ENCODE data around the gene SAG. TPM values are rescaled to one million over a fixed set of nuclear protein-coding genes. Genes with fewer than 3 reads are reported as not detected.

Gene SAG
- total and polyA plus RNA-seq, 10 of the 15 experiments (the other 5 are each of a cell fraction or from before 2014, with no cell fraction given), result 0.06 to 0.47 TPM; not detected in 8

DNA sequence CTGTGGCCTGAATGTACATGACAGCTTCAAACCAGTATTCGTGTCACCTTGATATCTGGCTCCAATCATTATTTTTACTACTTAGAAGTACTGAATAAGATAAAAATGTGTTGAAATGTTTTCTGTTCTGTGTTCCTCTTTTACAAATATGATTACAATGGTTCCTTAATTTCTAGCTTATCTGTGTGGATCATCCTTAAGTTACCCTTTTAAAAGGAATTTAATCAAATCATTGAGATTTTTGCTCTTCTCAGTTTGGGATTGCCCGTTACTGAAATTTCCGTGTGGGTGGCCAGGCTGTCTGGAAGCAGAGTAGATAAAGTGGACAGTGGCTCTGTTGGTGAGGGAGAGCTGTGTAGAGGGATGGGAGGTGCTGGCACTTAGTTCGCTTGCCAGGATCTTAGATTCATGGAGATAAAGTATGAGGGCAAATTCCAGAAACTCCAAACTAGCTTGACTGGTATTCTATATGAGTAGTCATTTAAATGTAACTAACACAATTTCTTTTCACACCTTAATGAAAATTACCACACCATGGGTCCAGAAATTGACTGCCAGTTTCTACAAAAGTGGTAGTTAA is 27.4 kb upstream of the SAG start:
- TF ChIP-seq ZZZ3 (IDR thresholded peaks at IDR 0.05; ENCODE audit: control insufficient read depth, insufficient read length, low read depth), result no peak
- no peak for TF ChIP-seq NRF1 (conservative IDR thresholded peaks at IDR 0.05; ENCODE audit: low read depth, low read length)
- no peak for TF ChIP-seq KDM1A (IDR thresholded peaks at IDR 0.05; ENCODE audit: borderline replicate concordance)
- TF ChIP-seq SRF (IDR thresholded peaks at IDR 0.05; ENCODE audit: low read depth in 2 of 2, low read length in 2 of 2), result no peak
- TF ChIP-seq ASH2L (IDR thresholded peaks at IDR 0.05; ENCODE audit: borderline replicate concordance, low read depth), result no peak
- no peak for TF ChIP-seq NR2F1 (conservative IDR thresholded peaks at IDR 0.05)
- TF ChIP-seq, protein P1, sequence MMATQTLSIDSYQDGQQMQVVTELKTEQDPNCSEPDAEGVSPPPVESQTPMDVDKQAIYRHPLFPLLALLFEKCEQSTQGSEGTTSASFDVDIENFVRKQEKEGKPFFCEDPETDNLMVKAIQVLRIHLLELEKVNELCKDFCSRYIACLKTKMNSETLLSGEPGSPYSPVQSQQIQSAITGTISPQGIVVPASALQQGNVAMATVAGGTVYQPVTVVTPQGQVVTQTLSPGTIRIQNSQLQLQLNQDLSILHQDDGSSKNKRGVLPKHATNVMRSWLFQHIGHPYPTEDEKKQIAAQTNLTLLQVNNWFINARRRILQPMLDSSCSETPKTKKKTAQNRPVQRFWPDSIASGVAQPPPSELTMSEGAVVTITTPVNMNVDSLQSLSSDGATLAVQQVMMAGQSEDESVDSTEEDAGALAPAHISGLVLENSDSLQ (IDR thresholded peaks at IDR 0.05), result no peak
- no peak for TF ChIP-seq BMI1 (IDR thresholded peaks at IDR 0.05; ENCODE audit: borderline replicate concordance)
- TF ChIP-seq HDAC2 (IDR thresholded peaks at IDR 0.05), result no peak
- no peak for TF ChIP-seq RCOR1 (conservative IDR thresholded peaks at IDR 0.05; ENCODE audit: low read depth, low read length)
- TF ChIP-seq TCF12 (IDR thresholded peaks at IDR 0.05; ENCODE audit: low read depth, low read length), result no peak
- TF ChIP-seq, protein P2, sequence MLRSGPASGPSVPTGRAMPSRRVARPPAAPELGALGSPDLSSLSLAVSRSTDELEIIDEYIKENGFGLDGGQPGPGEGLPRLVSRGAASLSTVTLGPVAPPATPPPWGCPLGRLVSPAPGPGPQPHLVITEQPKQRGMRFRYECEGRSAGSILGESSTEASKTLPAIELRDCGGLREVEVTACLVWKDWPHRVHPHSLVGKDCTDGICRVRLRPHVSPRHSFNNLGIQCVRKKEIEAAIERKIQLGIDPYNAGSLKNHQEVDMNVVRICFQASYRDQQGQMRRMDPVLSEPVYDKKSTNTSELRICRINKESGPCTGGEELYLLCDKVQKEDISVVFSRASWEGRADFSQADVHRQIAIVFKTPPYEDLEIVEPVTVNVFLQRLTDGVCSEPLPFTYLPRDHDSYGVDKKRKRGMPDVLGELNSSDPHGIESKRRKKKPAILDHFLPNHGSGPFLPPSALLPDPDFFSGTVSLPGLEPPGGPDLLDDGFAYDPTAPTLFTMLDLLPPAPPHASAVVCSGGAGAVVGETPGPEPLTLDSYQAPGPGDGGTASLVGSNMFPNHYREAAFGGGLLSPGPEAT (IDR thresholded peaks at IDR 0.05; ENCODE audit: low read depth), result no peak
- no peak for TF ChIP-seq WRNIP1 (IDR thresholded peaks at IDR 0.05; ENCODE audit: borderline replicate concordance, low read depth, low read length)
- no peak for TF ChIP-seq MTA2 (IDR thresholded peaks at IDR 0.05; ENCODE audit: low read depth)
- TF ChIP-seq ATF7 (IDR thresholded peaks at IDR 0.05; ENCODE audit: low read depth), result no peak
- no peak for TF ChIP-seq RFX5 (IDR thresholded peaks at IDR 0.05; ENCODE audit: low read depth, low read length)
- H4K20me1 ChIP-seq (ENCODE audit: control insufficient read depth, insufficient read depth), result no peaks in the 10 kb centered on the region
- no peak for FAIRE-seq
- ChIA-PET POLR2A (no interaction called here), SMC1A (ENCODE audit: uncharacterized antibody, unreplicated experiment) (interaction anchor here (0.9 kb wide), 1 partner anchor 76 kb away, joined by 3 read pairs; no protein-coding TSS in a partner anchor), RAD21 (ENCODE audit: unreplicated experiment) (interaction anchor here (1.8 kb wide), 1 partner anchor 28 kb away, joined by 3 read pairs; the partner anchor contains the start of gene ATG16L1), CTCF (no interaction called here)
- WGBS (ENCODE audit: insufficient coverage, insufficient replicate concordance, low lambda C conversion rate, missing lambda C conversion rate), result 99% methylated on average over 4 of the region's 4 CpGs
- no TSS peak for BruUV-seq (replicated peaks)
- no peak overlapping the region for H3K4me2 ChIP-seq (ENCODE audit: control insufficient read depth, insufficient read depth)
- no peaks in the 10 kb centered on the region for H3K79me2 ChIP-seq (ENCODE audit: control insufficient read depth, insufficient read depth, low read length)
- no peaks in the 10 kb centered on the region for H3K4me1 ChIP-seq (ENCODE audit: control insufficient read depth, insufficient read depth, low read length)
- no peak overlapping the region for H3K27ac ChIP-seq (ENCODE audit: control insufficient read depth, insufficient read depth)
- no peaks in the 10 kb centered on the region for H3K27me3 ChIP-seq (replicated peaks in 1 of 2; ENCODE audit: control insufficient read depth in 2 of 2, insufficient read depth in 2 of 2, low read length in 1 of 2)
- H3K9me3 ChIP-seq (replicated peaks; ENCODE audit: control insufficient read depth, insufficient read depth, low read length), result no peaks in the 10 kb centered on the region
- ATAC-seq, result no peak
- in situ Hi-C loops (cut with MboI) (no loop called here), intact Hi-C loops (cut with micrococcal nuclease; ENCODE audit: unreplicated experiment) (no loop called here)
- DNase-seq (ENCODE audit: low read depth, low spot score), result no peak
- H3K36me3 ChIP-seq (ENCODE audit: control insufficient read depth in 2 of 2, insufficient read depth in 2 of 2, low read length in 1 of 2), result peaks cover 19 to 38% of the 10 kb centered on the region in 2 experiments
- no peak overlapping the region for H2AFZ ChIP-seq (ENCODE audit: control insufficient read depth, low read depth, low read length)
- H3K4me3 ChIP-seq, result no peak overlapping the region
- no peak overlapping the region for H3K9ac ChIP-seq (ENCODE audit: control insufficient read depth, insufficient read depth, low read length)
